Inflammatory macrophage treated with lipopolysaccharide for 4 hours (primary cell): ENCODE data around the gene ARF6.
"Not testable (repeated sequence)": the region's sequence is repeated elsewhere in the genome, so short reads cannot be mapped to it uniquely, and the experiment has no call there.

ENCODE experiments used
- DNase-seq: peaks from one replicate; pipeline ENCODE4 v3.0.0-alpha.2; 2020

The ARF6 gene

GRCh38 chr14:49879646-49880204 is 13.2 kb upstream of the ARF6 start:
- peak; percentile 77 for DNase-seq

- DNase-seq, result peak; percentile 61
Observed at GRCh38 chr14:49880267-49881064, 12.4 kb upstream of the ARF6 start.

- DNase-seq, result no peak
Observed at GRCh38 chr14:49881350-49882001, 11.4 kb upstream of the ARF6 start.

GRCh38 chr14:49882826-49883694 is 9.8 kb upstream of the ARF6 start:
- DNase-seq, result peak; percentile 80

- DNase-seq, result no peak
Observed at GRCh38 chr14:49886523-49886922, 6.4 kb upstream of the ARF6 start.

GRCh38 chr14:49888293-49888692 is 4.6 kb upstream of the ARF6 start:
- DNase-seq, result no peak

- DNase-seq, result peak; percentile 79
Observed at GRCh38 chr14:49892301-49892635, 614 bp upstream of the ARF6 start.

GRCh38 chr14:49893309-49894213 is 679 bp downstream of the ARF6 start:
- DNase-seq, result peak; percentile 93

- DNase-seq, result peak; percentile 43
Observed at GRCh38 chr14:49894214-49895107, 1.6 kb downstream of the ARF6 start.

GRCh38 chr14:49895480-49895879 is 2.6 kb downstream of the ARF6 start:
- DNase-seq, result peak; percentile 63

- DNase-seq, result not testable (repeated sequence)
Observed at GRCh38 chr14:49896272-49896671, 3.4 kb downstream of the ARF6 start.

GRCh38 chr14:49896966-49897365 is 4.1 kb downstream of the ARF6 start:
- DNase-seq, result peak; percentile 31

GRCh38 chr14:49897414-49897813 is 4.5 kb downstream of the ARF6 start:
- no peak for DNase-seq

GRCh38 chr14:49897965-49898364 is 5.1 kb downstream of the ARF6 start:
- no peak for DNase-seq

GRCh38 chr14:49898485-49898884 is 5.6 kb downstream of the ARF6 start:
- no peak for DNase-seq

GRCh38 chr14:49900973-49901372 is 8.1 kb downstream of the ARF6 start:
- no peak for DNase-seq

GRCh38 chr14:49902679-49903246 is 9.9 kb downstream of the ARF6 start:
- not testable (repeated sequence) for DNase-seq

GRCh38 chr14:49904270-49904669 is 11.4 kb downstream of the ARF6 start:
- DNase-seq, result no peak

GRCh38 chr14:49905989-49906388 is 13.1 kb downstream of the ARF6 start:
- DNase-seq, result no peak

- no peak for DNase-seq
Observed at GRCh38 chr14:49907186-49907585, 14.3 kb downstream of the ARF6 start.

GRCh38 chr14:49908433-49908782 is 15.5 kb downstream of the ARF6 start:
- DNase-seq, result no peak
